Chondrocyte (in vitro differentiated cells): Measurements from ENCODE around the gene C2CD4D. TPM values are rescaled to one million over a fixed set of nuclear protein-coding genes. Genes with fewer than 3 reads are reported as not detected.
"Not testable (repeated sequence)": the region's sequence is repeated elsewhere in the genome, so short reads cannot be mapped to it uniquely, and the experiment has no call there.

Source experiments
- DNase-seq: peaks from one replicate; pipeline ENCODE4 v3.0.0; 2021; ENCODE audit warnings: mixed read lengths, low spot score
- H3K27ac Mint-ChIP-seq: one replicate; pipeline ENCODE4 v1.8.0; 2021; ENCODE audit warnings: mild to moderate bottlenecking, moderate library complexity, mixed read lengths; ENCODE audit not compliant: unreplicated experiment
- H3K27me3 Mint-ChIP-seq: 2 replicates; pipeline ENCODE4 v1.8.0; 2021; ENCODE audit warnings: low read depth, mixed read lengths
- H3K36me3 Mint-ChIP-seq: 2 replicates; pipeline ENCODE4 v1.8.0; 2021; ENCODE audit warnings: low read depth, mixed read lengths
- H3K4me1 Mint-ChIP-seq: 2 replicates; pipeline ENCODE4 v1.8.0; 2021; ENCODE audit warnings: low read depth, mild to moderate bottlenecking, mixed read lengths
- H3K4me3 Mint-ChIP-seq: one replicate; pipeline ENCODE4 v1.8.0; 2021; ENCODE audit warnings: mild to moderate bottlenecking, moderate library complexity, mixed read lengths; ENCODE audit not compliant: unreplicated experiment
- H3K9me3 Mint-ChIP-seq: 2 replicates; pipeline ENCODE4 v1.8.0; 2021; ENCODE audit warnings: low read depth, mixed read lengths
- total RNA-seq: library from RNA; stranded (reverse); gene quantifications from 3 replicates; pipeline ENCODE4 v1.2.1, GENCODE V29; 2021
- TF ChIP-seq, protein P1 (sequence below): fragments of 200-600 bp; sonication (generic); IDR thresholded peaks from 2 replicates; pipeline ENCODE4 v1.5.0; 2021; ENCODE audit warnings: antibody characterized with exemption, mild to moderate bottlenecking, moderate library complexity

The C2CD4D gene
- total RNA-seq, 1 donor from 2014 or later = not detected

DNA sequence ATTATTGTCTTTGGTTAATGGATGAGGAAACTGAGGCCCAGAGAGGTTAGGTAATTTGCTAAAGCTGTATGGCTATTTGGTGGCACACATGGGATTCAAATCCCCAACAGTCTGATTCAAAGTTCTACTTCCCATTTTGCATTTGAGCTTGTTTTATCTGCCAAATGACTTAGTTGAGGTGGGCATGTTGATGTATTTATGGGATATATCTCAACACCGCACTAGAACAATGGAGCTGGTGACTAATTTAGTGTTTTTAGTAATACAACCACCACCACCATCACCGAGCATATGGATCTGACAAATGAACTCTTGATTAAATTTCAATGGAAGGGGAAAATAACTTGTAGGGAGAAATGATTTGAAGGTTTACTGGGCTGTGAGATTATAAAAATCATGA, 42.8 kb upstream of the C2CD4D start:
- no peak overlapping the region for H3K27ac Mint-ChIP-seq
- no peaks in the 10 kb centered on the region for H3K4me1 Mint-ChIP-seq
- H3K36me3 Mint-ChIP-seq = peaks cover 4% of the 10 kb centered on the region
- DNase-seq = no peak
- H3K4me3 Mint-ChIP-seq = no peak overlapping the region
- H3K27me3 Mint-ChIP-seq = no peaks in the 10 kb centered on the region
- no peaks in the 10 kb centered on the region for H3K9me3 Mint-ChIP-seq
- TF ChIP-seq, protein P1, sequence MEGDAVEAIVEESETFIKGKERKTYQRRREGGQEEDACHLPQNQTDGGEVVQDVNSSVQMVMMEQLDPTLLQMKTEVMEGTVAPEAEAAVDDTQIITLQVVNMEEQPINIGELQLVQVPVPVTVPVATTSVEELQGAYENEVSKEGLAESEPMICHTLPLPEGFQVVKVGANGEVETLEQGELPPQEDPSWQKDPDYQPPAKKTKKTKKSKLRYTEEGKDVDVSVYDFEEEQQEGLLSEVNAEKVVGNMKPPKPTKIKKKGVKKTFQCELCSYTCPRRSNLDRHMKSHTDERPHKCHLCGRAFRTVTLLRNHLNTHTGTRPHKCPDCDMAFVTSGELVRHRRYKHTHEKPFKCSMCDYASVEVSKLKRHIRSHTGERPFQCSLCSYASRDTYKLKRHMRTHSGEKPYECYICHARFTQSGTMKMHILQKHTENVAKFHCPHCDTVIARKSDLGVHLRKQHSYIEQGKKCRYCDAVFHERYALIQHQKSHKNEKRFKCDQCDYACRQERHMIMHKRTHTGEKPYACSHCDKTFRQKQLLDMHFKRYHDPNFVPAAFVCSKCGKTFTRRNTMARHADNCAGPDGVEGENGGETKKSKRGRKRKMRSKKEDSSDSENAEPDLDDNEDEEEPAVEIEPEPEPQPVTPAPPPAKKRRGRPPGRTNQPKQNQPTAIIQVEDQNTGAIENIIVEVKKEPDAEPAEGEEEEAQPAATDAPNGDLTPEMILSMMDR = no peak

DNA sequence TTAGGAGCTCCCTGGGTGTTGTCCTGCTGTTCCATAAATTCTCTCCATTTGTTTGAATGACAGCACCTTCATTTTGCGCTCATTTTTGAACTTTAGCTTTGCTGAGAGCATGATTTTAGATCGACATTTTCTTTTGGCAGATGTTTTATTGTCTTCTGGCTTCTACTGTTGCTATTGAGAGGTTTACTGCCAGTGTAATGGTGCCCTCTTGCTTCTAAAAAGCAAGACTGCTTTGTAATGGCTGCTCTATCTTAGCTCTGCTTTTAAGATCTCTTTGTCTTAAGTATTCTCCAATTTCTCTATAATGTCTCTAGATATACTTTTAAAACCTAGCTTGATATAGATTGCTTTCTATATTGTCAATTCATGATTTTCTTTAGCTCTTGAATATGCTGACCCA, 41.9 kb upstream of the C2CD4D start:
- Mint-ChIP-seq H3K27ac (no peak overlapping the region), H3K9me3 (no peaks in the 10 kb centered on the region), H3K4me1 (no peaks in the 10 kb centered on the region), H3K27me3 (no peaks in the 10 kb centered on the region), H3K36me3 (peaks cover 8% of the 10 kb centered on the region), H3K4me3 (no peak overlapping the region)
- TF ChIP-seq, protein P1 = peak; percentile 35
- DNase-seq = no peak

DNA sequence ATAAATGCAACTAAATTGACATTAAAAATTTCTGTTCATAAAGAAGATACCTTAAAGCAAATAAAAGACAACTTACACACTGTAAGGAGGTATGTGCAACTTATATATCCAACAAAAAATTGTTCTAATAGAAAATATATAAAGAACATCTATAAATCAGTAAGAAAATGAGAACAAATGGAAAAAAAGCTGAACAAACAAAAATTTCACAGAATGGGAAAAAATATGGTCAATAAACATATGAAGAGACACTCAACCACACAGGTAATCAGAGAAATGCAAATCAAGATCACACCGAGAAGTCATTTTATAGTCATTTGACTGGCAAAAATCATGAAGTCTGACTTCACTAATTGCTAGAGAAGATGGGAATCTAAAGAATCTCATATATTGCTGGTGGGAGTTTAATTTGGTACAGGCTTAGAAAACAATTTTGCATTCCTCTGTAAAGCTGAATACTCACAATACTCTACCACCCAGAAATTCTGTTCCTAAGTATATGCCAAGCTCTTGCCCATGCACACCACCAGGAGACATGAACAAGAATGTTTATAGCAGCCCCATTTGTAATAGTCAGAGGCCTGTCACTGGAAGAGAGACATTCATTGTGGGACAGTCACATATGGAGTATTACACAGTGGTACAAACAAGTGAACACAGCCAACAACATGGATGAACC, 35.9 kb upstream of the C2CD4D start:
- Mint-ChIP-seq H3K36me3 (peaks cover 17% of the 10 kb centered on the region), H3K4me3 (no peak overlapping the region), H3K4me1 (no peaks in the 10 kb centered on the region), H3K27ac (no peak overlapping the region), H3K27me3 (no peaks in the 10 kb centered on the region), H3K9me3 (no peaks in the 10 kb centered on the region)
- no peak for DNase-seq
- TF ChIP-seq, protein P1 = no peak

DNA sequence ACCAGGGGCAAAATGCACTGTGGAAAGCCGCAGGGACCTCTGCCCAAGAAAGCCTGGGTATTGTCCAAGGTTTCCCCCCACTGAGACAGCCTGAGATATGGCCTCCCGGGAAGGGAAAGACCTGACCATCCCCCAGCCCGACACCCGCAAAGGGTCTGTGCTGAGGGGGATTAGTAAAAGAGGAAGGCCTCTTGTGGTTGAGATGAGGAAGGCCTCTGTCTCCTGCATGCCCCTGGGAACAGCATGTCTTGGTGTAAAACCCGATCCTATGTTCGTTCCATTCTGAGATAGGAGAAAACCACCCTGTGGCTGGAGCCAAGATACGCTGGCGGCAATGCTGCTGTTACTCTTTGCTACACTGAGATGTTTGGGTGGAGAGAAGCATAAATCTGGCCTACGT, 33.2 kb upstream of the C2CD4D start:
- DNase-seq, H3K4me1 Mint-ChIP-seq, H3K27ac Mint-ChIP-seq, H3K9me3 Mint-ChIP-seq, H3K27me3 Mint-ChIP-seq, H3K4me3 Mint-ChIP-seq: not testable (repeated sequence)
- peaks cover 17% of the 10 kb centered on the region for H3K36me3 Mint-ChIP-seq

DNA sequence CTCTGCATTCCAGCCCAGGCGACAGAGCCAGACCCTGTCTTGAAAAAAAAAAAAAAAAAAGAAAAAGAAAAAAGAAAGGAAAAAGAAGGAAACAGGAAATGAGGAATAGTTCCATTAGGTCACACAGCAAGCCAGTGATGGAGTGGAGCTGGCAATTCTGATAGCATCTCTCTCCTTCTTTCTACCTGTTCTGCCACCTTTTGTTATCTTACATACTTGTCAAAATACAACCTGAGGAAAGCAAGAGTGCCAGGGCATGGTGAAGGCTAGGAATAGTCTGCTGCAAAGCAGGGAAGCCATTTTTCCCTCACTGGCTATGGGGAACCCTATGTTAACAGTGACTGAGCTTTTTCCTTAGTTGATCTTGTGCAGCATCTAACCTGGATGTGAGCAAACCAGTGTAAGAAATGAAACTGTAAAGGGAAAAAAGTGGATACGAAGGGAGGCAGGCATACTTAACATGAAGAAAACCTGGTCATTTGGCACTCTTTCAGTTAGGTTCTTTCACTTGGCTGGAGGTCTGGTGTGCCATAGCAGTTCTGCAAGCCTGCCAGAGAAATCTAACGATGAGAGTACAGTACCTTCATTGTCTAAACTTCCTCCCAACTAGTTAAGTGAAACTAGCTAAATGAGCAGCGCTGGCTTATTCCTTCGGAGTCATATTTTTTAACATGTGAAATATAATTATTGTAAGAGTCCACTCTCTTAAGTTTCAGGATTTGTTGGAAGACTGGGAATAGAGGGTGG, 31.8 kb upstream of the C2CD4D start:
- TF ChIP-seq, protein P1 = no peak
- H3K36me3 Mint-ChIP-seq = peaks cover 14% of the 10 kb centered on the region
- H3K27me3 Mint-ChIP-seq = no peaks in the 10 kb centered on the region
- no peaks in the 10 kb centered on the region for H3K9me3 Mint-ChIP-seq
- DNase-seq = no peak
- no peak overlapping the region for H3K4me3 Mint-ChIP-seq
- H3K4me1 Mint-ChIP-seq = peaks cover 12% of the 10 kb centered on the region
- H3K27ac Mint-ChIP-seq = no peak overlapping the region
